IMR-90 (cell line): Measurements from ENCODE around the gene TMEM63B. TPM values are rescaled to one million over a fixed set of nuclear protein-coding genes. Genes with fewer than 3 reads are reported as not detected.
A peak's percentile ranks its signal among the peaks of the same experiment; 100 is the strongest.

Source experiments
- ATAC-seq: fragments of 200-7000 bp; cut with Tn5 transposase; 2 replicates; pipeline ENCODE4 v1.9.1; 2020; ENCODE audit warnings: low read depth, mild to moderate bottlenecking, moderate library complexity
- BruUV-seq: library from RNA; stranded (reverse); fragments of 400-500 nt; replicated peaks from 2 replicates; lab custom pipeline; 2021; lab: Mats Ljungman, UMichigan
- CTCF ChIA-PET: fragments of 300-600 bp; formaldehyde crosslinking; extraction: SDS; loops from one replicate; lab custom pipeline; 2021; ENCODE audit warnings: antibody characterized with exemption; lab: Yijun Ruan, JAX
- POLR2A ChIA-PET: fragments of 300-600 bp; sonication (Branson Sonifier 250); formaldehyde crosslinking; loops from one replicate; lab custom pipeline; 2022; ENCODE audit warnings: antibody characterized with exemption; ENCODE audit not compliant: unreplicated experiment; lab: Charles Lee
- DNase-seq: peaks from one replicate; pipeline ENCODE4 v3.0.0; 2013
- H2AFZ ChIP-seq: replicated peaks from 2 replicates; pipeline ENCODE3; 2013; ENCODE audit warnings: low read length, mild to moderate bottlenecking; ENCODE audit not compliant: poor library complexity
- H2AK5ac ChIP-seq: 2 replicates; pipeline ENCODE4 v1.6.1; 2013; ENCODE audit warnings: low read depth, low read length, inconsistent platforms
- H2AK9ac ChIP-seq: replicated peaks from 2 replicates; pipeline ENCODE3; 2013; ENCODE audit warnings: mild to moderate bottlenecking, low read depth, low read length, moderate library complexity; ENCODE audit not compliant: poor library complexity
- H2BK120ac ChIP-seq: 2 replicates; pipeline ENCODE4 v1.6.1; 2013; ENCODE audit warnings: low read depth, low read length, inconsistent platforms
- H2BK15ac ChIP-seq: 3 replicates; pipeline ENCODE4 v1.6.1; 2013; ENCODE audit warnings: low read depth, low read length, inconsistent platforms
- H2BK20ac ChIP-seq: 2 replicates; pipeline ENCODE4 v1.6.1; 2013; ENCODE audit warnings: low read depth, mild to moderate bottlenecking, inconsistent platforms, low read length, moderate library complexity
- H2BK5ac ChIP-seq: 2 replicates; pipeline ENCODE4 v1.6.1; 2013; ENCODE audit warnings: mild to moderate bottlenecking, low read depth, low read length, inconsistent platforms; ENCODE audit not compliant: poor library complexity, severe bottlenecking
- H3K14ac ChIP-seq: replicated peaks from 2 replicates; pipeline ENCODE4 v1.6.1; 2013; ENCODE audit warnings: low read depth, low read length, inconsistent platforms
- H3K18ac ChIP-seq: 2 replicates; pipeline ENCODE4 v1.6.1; 2013; ENCODE audit warnings: low read depth, low read length, control low read depth
- H3K23ac ChIP-seq: 2 replicates; pipeline ENCODE4 v1.6.1; 2013; ENCODE audit warnings: low read depth, low read length, inconsistent platforms
- H3K27ac ChIP-seq: 2 replicates; pipeline ENCODE4 v1.5.1; 2013; ENCODE audit warnings: mild to moderate bottlenecking, control low read depth, low read length; ENCODE audit not compliant: insufficient read depth
- H3K27me3 ChIP-seq: 2 replicates; pipeline ENCODE4 v1.6.1; 2013; ENCODE audit warnings: low read length; ENCODE audit not compliant: control insufficient read depth, insufficient read depth
- H3K36me3 ChIP-seq: 2 replicates; pipeline ENCODE4 v1.6.1; 2013; ENCODE audit warnings: low read length, mixed read lengths; ENCODE audit not compliant: control insufficient read depth, insufficient read depth
- H3K4ac ChIP-seq: 2 replicates; pipeline ENCODE4 v1.6.1; 2013; ENCODE audit warnings: low read depth, low read length, inconsistent platforms
- H3K4me1 ChIP-seq: 2 replicates; pipeline ENCODE4 v1.6.1; 2013; ENCODE audit warnings: low read length, mixed read lengths; ENCODE audit not compliant: control insufficient read depth, insufficient read depth
- H3K4me2 ChIP-seq: 2 replicates; pipeline ENCODE4 v1.6.1; 2013; ENCODE audit warnings: low read depth, mild to moderate bottlenecking, control low read depth, low read length, moderate library complexity
- H3K4me3 ChIP-seq: 2 replicates; pipeline ENCODE4 v1.5.1; 2013; ENCODE audit warnings: low read depth, mild to moderate bottlenecking, control low read depth, low read length, moderate library complexity; ENCODE audit not compliant: insufficient read depth
- H3K56ac ChIP-seq: 2 replicates; pipeline ENCODE4 v1.6.1; 2013; ENCODE audit warnings: low read length, inconsistent platforms; ENCODE audit not compliant: insufficient read depth; ENCODE audit errors: extremely low read depth
- H3K79me1 ChIP-seq, 2 experiments: 2 replicates each; pipeline ENCODE4 v1.6.1; 2013; ENCODE audit warnings: low read length in 2 of 2, inconsistent platforms in 1 of 2, low read depth in 1 of 2
- H3K9ac ChIP-seq: 2 replicates; pipeline ENCODE4 v1.6.1; 2013; ENCODE audit warnings: low read depth, low read length, control low read depth
- H3K9me1 ChIP-seq: 2 replicates; pipeline ENCODE4 v1.6.1; 2013; ENCODE audit warnings: low read length, inconsistent platforms; ENCODE audit not compliant: insufficient read depth
- H3K9me3 ChIP-seq: 2 replicates; pipeline ENCODE4 v1.6.1; 2013; ENCODE audit warnings: low read length; ENCODE audit not compliant: control insufficient read depth, insufficient read depth
- H4K20me1 ChIP-seq: 2 replicates; pipeline ENCODE4 v1.6.1; 2013; ENCODE audit warnings: low read length, inconsistent platforms; ENCODE audit not compliant: insufficient read depth
- H4K5ac ChIP-seq: 2 replicates; pipeline ENCODE4 v1.6.1; 2013; ENCODE audit warnings: mild to moderate bottlenecking, low read depth, low read length, control low read depth
- H4K8ac ChIP-seq, 2 experiments: 2 replicates each; pipeline ENCODE4 v1.6.1; 2013; ENCODE audit warnings: low read depth in 2 of 2, low read length in 2 of 2, control low read depth in 1 of 2, inconsistent platforms in 1 of 2
- H4K91ac ChIP-seq: 2 replicates; pipeline ENCODE4 v1.6.1; 2013; ENCODE audit warnings: low read depth, low read length, inconsistent platforms; ENCODE audit not compliant: insufficient read depth
- POLR2A ChIP-seq: IDR thresholded peaks from 2 replicates; pipeline ENCODE4 v1.6.1; 2012; ENCODE audit warnings: mild to moderate bottlenecking, low read depth, low read length
- WGBS, 2 experiments: methylation state at CpG; one replicate each; pipeline versions ENCODE4 v1.1.5 to v1.1.7; 2013; ENCODE audit warnings: missing lambda C conversion rate in 2 of 2; ENCODE audit not compliant: insufficient read length in 1 of 2; ENCODE audit errors: extremely low coverage in 2 of 2; 5-methylcytosine and 5-hydroxymethylcytosine counted together
- dilution Hi-C: fragments of 300-500 bp; cut with HindIII; formaldehyde crosslinking; loops from one replicate; pipeline ENCODE4 v1.14.3; 2018; ENCODE audit warnings: low sequenced_read_pairs; ENCODE audit not compliant: unreplicated experiment
- in situ Hi-C: fragments of 300-500 bp; cut with MboI; formaldehyde crosslinking; loops from 3 replicates; pipeline ENCODE4 v1.14.3; 2019; ENCODE audit warnings: low sequenced_read_pairs, inconsistent platforms, mixed read lengths
- intact Hi-C: fragments of 100-400 bp; cut with micrococcal nuclease; formaldehyde crosslinking; loops from 2 replicates; pipeline ENCODE4 v1.10.0; 2022
- polyA plus RNA-seq, 3 experiments: library from polyadenylated mRNA; depleted of rRNA; stranded (reverse); fragments of >200 nt; gene quantifications; 2 replicates each; pipeline ENCODE4 v1.2.3, GENCODE V29; 2012; ENCODE audit warnings: low replicate concordance in 1 of 3
- total RNA-seq: library from RNA; depleted of rRNA; stranded (reverse); fragments of >200 nt; gene quantifications from 2 replicates; pipeline ENCODE4 v1.2.3, GENCODE V29; 2012
- TF ChIP-seq, protein P1 (sequence below): conservative IDR thresholded peaks from 2 replicates; pipeline ENCODE4 v1.5.1; 2012; ENCODE audit warnings: mild to moderate bottlenecking, low read depth, low read length, improper control_type of control experiment

TMEM63B gene
- total and polyA plus RNA-seq, 2 of the 4 experiments (the other 2 are of a cell fraction): 12.2 to 42.6 TPM

DNA sequence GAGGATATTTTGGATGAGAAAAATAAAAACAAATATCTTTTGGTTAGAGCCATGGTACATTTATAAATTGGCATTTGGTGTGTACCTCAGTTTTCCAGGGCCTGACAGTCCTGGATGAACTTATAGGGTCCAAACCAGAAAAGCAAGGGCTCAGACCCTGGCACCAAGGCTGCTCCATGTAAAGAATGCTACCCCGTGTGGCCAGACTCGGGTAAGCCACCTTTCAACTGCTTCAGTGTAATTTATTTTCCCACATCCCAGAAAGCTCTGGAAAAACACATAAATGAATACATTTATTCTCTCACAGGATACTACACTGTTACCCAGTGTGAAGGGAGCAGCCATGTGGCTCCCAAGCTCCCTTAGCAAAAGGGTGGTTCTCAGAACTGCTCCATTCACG lies 13.9 kb upstream of the TMEM63B start:
- no CpG with 5 or more reads among the region's 3 CpGs for WGBS, 2 experiments
- no peak for DNase-seq
- Histone ChIP-seq H3K18ac (no peak overlapping the region), H4K20me1 (peaks cover 37% of the 10 kb centered on the region), H3K14ac (no peak overlapping the region), H3K79me1 (peaks cover 42 to 72% of the 10 kb centered on the region in 2 experiments), H2AK5ac (no peak overlapping the region), H2BK15ac (no peak overlapping the region), H3K23ac (no peak overlapping the region), H3K4me2 (no peak overlapping the region), H3K4me1 (peaks cover 20% of the 10 kb centered on the region), H3K9me3 (no peaks in the 10 kb centered on the region), H3K27ac (no peak overlapping the region), H2AK9ac (peak overlapping the region; percentile 17), H3K9me1 (peaks cover 40% of the 10 kb centered on the region), H3K27me3 (no peaks in the 10 kb centered on the region), H3K36me3 (peaks cover 37% of the 10 kb centered on the region), H2BK120ac (no peak overlapping the region), H4K91ac (no peak overlapping the region), H3K56ac (no peak overlapping the region), H2AFZ (no peak overlapping the region), H3K4ac (no peak overlapping the region), H2BK20ac (no peak overlapping the region), H4K5ac (no peak overlapping the region), H4K8ac (no peak overlapping the region), H3K9ac (no peak overlapping the region), H2BK5ac (no peak overlapping the region), H3K4me3 (no peak overlapping the region)
- BruUV-seq: no TSS peak
- dilution Hi-C loops: no loop called here
- ChIA-PET POLR2A (no interaction called here), CTCF (no interaction called here)
- TF ChIP-seq POLR2A: no peak
- TF ChIP-seq, protein P1, sequence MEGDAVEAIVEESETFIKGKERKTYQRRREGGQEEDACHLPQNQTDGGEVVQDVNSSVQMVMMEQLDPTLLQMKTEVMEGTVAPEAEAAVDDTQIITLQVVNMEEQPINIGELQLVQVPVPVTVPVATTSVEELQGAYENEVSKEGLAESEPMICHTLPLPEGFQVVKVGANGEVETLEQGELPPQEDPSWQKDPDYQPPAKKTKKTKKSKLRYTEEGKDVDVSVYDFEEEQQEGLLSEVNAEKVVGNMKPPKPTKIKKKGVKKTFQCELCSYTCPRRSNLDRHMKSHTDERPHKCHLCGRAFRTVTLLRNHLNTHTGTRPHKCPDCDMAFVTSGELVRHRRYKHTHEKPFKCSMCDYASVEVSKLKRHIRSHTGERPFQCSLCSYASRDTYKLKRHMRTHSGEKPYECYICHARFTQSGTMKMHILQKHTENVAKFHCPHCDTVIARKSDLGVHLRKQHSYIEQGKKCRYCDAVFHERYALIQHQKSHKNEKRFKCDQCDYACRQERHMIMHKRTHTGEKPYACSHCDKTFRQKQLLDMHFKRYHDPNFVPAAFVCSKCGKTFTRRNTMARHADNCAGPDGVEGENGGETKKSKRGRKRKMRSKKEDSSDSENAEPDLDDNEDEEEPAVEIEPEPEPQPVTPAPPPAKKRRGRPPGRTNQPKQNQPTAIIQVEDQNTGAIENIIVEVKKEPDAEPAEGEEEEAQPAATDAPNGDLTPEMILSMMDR: peak; percentile 10; the same call in 1 of the 2 replicates
- in situ Hi-C loops: no loop called here
- no peak for ATAC-seq
- intact Hi-C loops: no loop called here
